K562 (cell line): ENCODE results near the gene AP3B2. TPM values are rescaled to one million over a fixed set of nuclear protein-coding genes. Genes with fewer than 3 reads are reported as not detected.

Experiments used
- BHLHE40 ChIP-seq: IDR thresholded peaks from 2 replicates; pipeline ENCODE4 v1.6.1; 2011; ENCODE audit warnings: low read length, improper control_type of control experiment
- CAMTA2 ChIP-seq: fragments of 250-450 bp; sonication (Bioruptor Pico); conservative IDR thresholded peaks from 2 replicates; pipeline ENCODE4 v1.5.1; 2022
- DNMT1 ChIP-seq: fragments of 450-650 bp; IDR thresholded peaks from 2 replicates; pipeline ENCODE4 v1.6.1; 2016; ENCODE audit warnings: antibody characterized with exemption, mild to moderate bottlenecking
- ESRRB ChIP-seq: fragments of 250-450 bp; sonication (Bioruptor Pico); IDR thresholded peaks from 2 replicates; pipeline ENCODE4 v1.5.0; 2020; ENCODE audit warnings: mild to moderate bottlenecking, moderate library complexity, borderline replicate concordance
- FOXM1 ChIP-seq, 2 experiments: fragments of 450-650 bp in 1 of 2; sonication (generic) in 1 of 2; formaldehyde crosslinking in 1 of 2; IDR thresholded peaks; 2 replicates each; pipeline versions ENCODE4 v1.6.1 to v1.9.0; 2017 to 2022; ENCODE audit warnings: low read depth in 2 of 2, mild to moderate bottlenecking in 2 of 2, missing genetic modification reagents in 1 of 2, moderate library complexity in 1 of 2
- HMGXB4 ChIP-seq: sonication (generic); formaldehyde crosslinking; IDR thresholded peaks from 2 replicates; pipeline ENCODE4 v1.8.1; 2023; ENCODE audit warnings: mild to moderate bottlenecking, missing genetic modification reagents
- MED1 ChIP-seq: sonication (generic); formaldehyde crosslinking; IDR thresholded peaks from 2 replicates; pipeline ENCODE4 v1.8.1; 2023; ENCODE audit warnings: missing genetic modification reagents, borderline replicate concordance
- MEF2D ChIP-seq: conservative IDR thresholded peaks from 2 replicates; pipeline ENCODE4 v1.6.1; 2016; ENCODE audit warnings: low read depth, missing genetic modification characterization, missing compliant biosample characterization
- NCOA1 ChIP-seq: fragments of 450-650 bp; IDR thresholded peaks from 2 replicates; pipeline ENCODE4 v1.6.1; 2016; ENCODE audit warnings: low read depth
- NCOA6 ChIP-seq: fragments of 450-650 bp; IDR thresholded peaks from 2 replicates; pipeline ENCODE4 v1.6.1; 2017; ENCODE audit warnings: mild to moderate bottlenecking
- RBM14 ChIP-seq: fragments of 200-400 bp; formaldehyde crosslinking; IDR thresholded peaks from 2 replicates; pipeline ENCODE4 v1.6.1; 2018; ENCODE audit warnings: low read depth, mild to moderate bottlenecking, low read length, moderate library complexity, borderline replicate concordance; ENCODE audit not compliant: insufficient read depth
- SMARCA5 ChIP-seq: fragments of 450-650 bp; IDR thresholded peaks from 2 replicates; pipeline ENCODE4 v1.6.1; 2016
- TBL1XR1 ChIP-seq, 2 experiments: IDR thresholded peaks; 2 replicates each; pipeline ENCODE4 v1.6.1; 2012; ENCODE audit warnings: improper control_type of control experiment in 2 of 2, low read length in 2 of 2, mild to moderate bottlenecking in 1 of 2
- ZNF586 ChIP-seq: fragments of 450-650 bp; formaldehyde crosslinking; conservative IDR thresholded peaks from 2 replicates; pipeline ENCODE4 v1.4.0; 2020; ENCODE audit warnings: mild to moderate bottlenecking, moderate library complexity
- polyA plus RNA-seq, 8 experiments: library from polyadenylated mRNA; depleted of rRNA in 4 of 8; stranded (reverse) in 5 of 8; unstranded in 3 of 8; fragments of >200 nt; fragmentation: Nextera tagmentation in 2 of 8; fragmentation: Illumina TruSeq in 1 of 8; extraction: Ambion mirVana in 2 of 8; extraction: Trizol in 1 of 8; gene quantifications; 2 replicates each; pipeline versions ENCODE4 v1.2.1 to v1.2.3, GENCODE V29; 2011 to 2014; ENCODE audit warnings: inconsistent platforms in 1 of 8, missing spikeins in 1 of 8
- total RNA-seq, 7 experiments: library from RNA; depleted of rRNA in 6 of 7; stranded (reverse); fragments of >200 nt in 6 of 7; fragmentation: Illumina TruSeq in 2 of 7; extraction: Trizol in 2 of 7; gene quantifications; 2 replicates each; pipeline versions ENCODE4 v1.2.1 to v1.2.3, GENCODE V29; 2011 to 2021; ENCODE audit warnings: low replicate concordance in 1 of 7
- TF ChIP-seq, protein P1 (sequence below): fragments of 450-650 bp; formaldehyde crosslinking; IDR thresholded peaks from 2 replicates; pipeline ENCODE4 v1.4.0; 2020; ENCODE audit warnings: mild to moderate bottlenecking, moderate library complexity
- TF ChIP-seq, protein P2 (sequence below): fragments of 450-650 bp; IDR thresholded peaks from 2 replicates; pipeline ENCODE4 v1.6.1; 2018; ENCODE audit not compliant: partially characterized antibody
- TF ChIP-seq, protein P3 (sequence below): sonication (generic); formaldehyde crosslinking; IDR thresholded peaks from 2 replicates; pipeline ENCODE4 v1.4.0; 2020; ENCODE audit warnings: mild to moderate bottlenecking, missing genetic modification reagents

Gene AP3B2
- total and polyA plus RNA-seq, 9 of the 15 experiments (the other 6 are each of a cell fraction or from before 2014, with no cell fraction given): 0.03 to 0.15 (median 0.10) TPM; not detected in 2

GRCh38 chr15:82635798-82636197 lies 73.9 kb downstream of the AP3B2 start (continued):
- TF ChIP-seq TBL1XR1 (IDR thresholded peaks at IDR 0.05; ENCODE audit: low read length in 2 of 2): peak in 1 of 2 experiments; percentile 49; a peak in 1 of 4 replicates
- TF ChIP-seq CAMTA2: no peak
- TF ChIP-seq FOXM1 (IDR thresholded peaks at IDR 0.05; ENCODE audit: low read depth): no peak
- no peak for TF ChIP-seq FOXM1 (CRISPR knock-in tag; IDR thresholded peaks at IDR 0.05; ENCODE audit: low read depth)
- TF ChIP-seq ZNF586 (CRISPR knock-in tag): no peak
- no peak for TF ChIP-seq MEF2D (tag)
- no peak for TF ChIP-seq RBM14
- 0 out of 2 replicates have a peak, but pooled peaks have one; percentile 42 for TF ChIP-seq NCOA1
- no peak for TF ChIP-seq MED1 (CRISPR knock-in tag)
- no peak for TF ChIP-seq SMARCA5
- TF ChIP-seq BHLHE40: peak; percentile 38; the same call in 1 of the 2 replicates
- TF ChIP-seq NCOA6: no peak
- TF ChIP-seq ESRRB (CRISPR knock-in tag): no peak
- TF ChIP-seq, protein P1, sequence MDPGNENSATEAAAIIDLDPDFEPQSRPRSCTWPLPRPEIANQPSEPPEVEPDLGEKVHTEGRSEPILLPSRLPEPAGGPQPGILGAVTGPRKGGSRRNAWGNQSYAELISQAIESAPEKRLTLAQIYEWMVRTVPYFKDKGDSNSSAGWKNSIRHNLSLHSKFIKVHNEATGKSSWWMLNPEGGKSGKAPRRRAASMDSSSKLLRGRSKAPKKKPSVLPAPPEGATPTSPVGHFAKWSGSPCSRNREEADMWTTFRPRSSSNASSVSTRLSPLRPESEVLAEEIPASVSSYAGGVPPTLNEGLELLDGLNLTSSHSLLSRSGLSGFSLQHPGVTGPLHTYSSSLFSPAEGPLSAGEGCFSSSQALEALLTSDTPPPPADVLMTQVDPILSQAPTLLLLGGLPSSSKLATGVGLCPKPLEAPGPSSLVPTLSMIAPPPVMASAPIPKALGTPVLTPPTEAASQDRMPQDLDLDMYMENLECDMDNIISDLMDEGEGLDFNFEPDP (CRISPR knock-in tag): no peak
- no peak for TF ChIP-seq DNMT1
- TF ChIP-seq, protein P2, sequence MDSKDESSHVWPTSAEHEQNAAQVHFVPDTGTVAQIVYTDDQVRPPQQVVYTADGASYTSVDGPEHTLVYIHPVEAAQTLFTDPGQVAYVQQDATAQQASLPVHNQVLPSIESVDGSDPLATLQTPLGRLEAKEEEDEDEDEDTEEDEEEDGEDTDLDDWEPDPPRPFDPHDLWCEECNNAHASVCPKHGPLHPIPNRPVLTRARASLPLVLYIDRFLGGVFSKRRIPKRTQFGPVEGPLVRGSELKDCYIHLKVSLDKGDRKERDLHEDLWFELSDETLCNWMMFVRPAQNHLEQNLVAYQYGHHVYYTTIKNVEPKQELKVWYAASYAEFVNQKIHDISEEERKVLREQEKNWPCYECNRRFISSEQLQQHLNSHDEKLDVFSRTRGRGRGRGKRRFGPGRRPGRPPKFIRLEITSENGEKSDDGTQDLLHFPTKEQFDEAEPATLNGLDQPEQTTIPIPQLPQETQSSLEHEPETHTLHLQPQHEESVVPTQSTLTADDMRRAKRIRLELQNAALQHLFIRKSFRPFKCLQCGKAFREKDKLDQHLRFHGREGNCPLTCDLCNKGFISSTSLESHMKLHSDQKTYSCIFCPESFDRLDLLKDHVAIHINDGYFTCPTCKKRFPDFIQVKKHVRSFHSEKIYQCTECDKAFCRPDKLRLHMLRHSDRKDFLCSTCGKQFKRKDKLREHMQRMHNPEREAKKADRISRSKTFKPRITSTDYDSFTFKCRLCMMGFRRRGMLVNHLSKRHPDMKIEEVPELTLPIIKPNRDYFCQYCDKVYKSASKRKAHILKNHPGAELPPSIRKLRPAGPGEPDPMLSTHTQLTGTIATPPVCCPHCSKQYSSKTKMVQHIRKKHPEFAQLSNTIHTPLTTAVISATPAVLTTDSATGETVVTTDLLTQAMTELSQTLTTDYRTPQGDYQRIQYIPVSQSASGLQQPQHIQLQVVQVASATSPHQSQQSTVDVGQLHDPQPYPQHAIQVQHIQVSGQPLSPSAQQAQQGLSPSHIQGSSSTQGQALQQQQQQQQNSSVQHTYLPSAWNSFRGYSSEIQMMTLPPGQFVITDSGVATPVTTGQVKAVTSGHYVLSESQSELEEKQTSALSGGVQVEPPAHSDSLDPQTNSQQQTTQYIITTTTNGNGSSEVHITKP: no peak
- TF ChIP-seq HMGXB4 (CRISPR knock-in tag): no peak
- TF ChIP-seq, protein P3, sequence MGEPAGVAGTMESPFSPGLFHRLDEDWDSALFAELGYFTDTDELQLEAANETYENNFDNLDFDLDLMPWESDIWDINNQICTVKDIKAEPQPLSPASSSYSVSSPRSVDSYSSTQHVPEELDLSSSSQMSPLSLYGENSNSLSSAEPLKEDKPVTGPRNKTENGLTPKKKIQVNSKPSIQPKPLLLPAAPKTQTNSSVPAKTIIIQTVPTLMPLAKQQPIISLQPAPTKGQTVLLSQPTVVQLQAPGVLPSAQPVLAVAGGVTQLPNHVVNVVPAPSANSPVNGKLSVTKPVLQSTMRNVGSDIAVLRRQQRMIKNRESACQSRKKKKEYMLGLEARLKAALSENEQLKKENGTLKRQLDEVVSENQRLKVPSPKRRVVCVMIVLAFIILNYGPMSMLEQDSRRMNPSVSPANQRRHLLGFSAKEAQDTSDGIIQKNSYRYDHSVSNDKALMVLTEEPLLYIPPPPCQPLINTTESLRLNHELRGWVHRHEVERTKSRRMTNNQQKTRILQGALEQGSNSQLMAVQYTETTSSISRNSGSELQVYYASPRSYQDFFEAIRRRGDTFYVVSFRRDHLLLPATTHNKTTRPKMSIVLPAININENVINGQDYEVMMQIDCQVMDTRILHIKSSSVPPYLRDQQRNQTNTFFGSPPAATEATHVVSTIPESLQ (CRISPR knock-in tag): no peak
